IMR-90 (cell line): ENCODE results near the gene QSOX2. TPM values are rescaled to one million over a fixed set of nuclear protein-coding genes. Genes with fewer than 3 reads are reported as not detected.

Experiments
- ATAC-seq: fragments of 200-7000 bp; cut with Tn5 transposase; 2 replicates; pipeline ENCODE4 v1.9.1; 2020; ENCODE audit warnings: low read depth, mild to moderate bottlenecking, moderate library complexity
- BruUV-seq: library from RNA; stranded (reverse); fragments of 400-500 nt; replicated peaks from 2 replicates; lab custom pipeline; 2021; lab: Mats Ljungman, UMichigan
- CTCF ChIA-PET: fragments of 300-600 bp; formaldehyde crosslinking; extraction: SDS; loops from one replicate; lab custom pipeline; 2021; ENCODE audit warnings: antibody characterized with exemption; lab: Yijun Ruan, JAX
- POLR2A ChIA-PET: fragments of 300-600 bp; sonication (Branson Sonifier 250); formaldehyde crosslinking; loops from one replicate; lab custom pipeline; 2022; ENCODE audit warnings: antibody characterized with exemption; ENCODE audit not compliant: unreplicated experiment; lab: Charles Lee
- DNase-seq: peaks from one replicate; pipeline ENCODE4 v3.0.0; 2013
- H2AFZ ChIP-seq: replicated peaks from 2 replicates; pipeline ENCODE3; 2013; ENCODE audit warnings: low read length, mild to moderate bottlenecking; ENCODE audit not compliant: poor library complexity
- H2AK5ac ChIP-seq: 2 replicates; pipeline ENCODE4 v1.6.1; 2013; ENCODE audit warnings: low read depth, low read length, inconsistent platforms
- H2AK9ac ChIP-seq: replicated peaks from 2 replicates; pipeline ENCODE3; 2013; ENCODE audit warnings: mild to moderate bottlenecking, low read depth, low read length, moderate library complexity; ENCODE audit not compliant: poor library complexity
- H2BK120ac ChIP-seq: 2 replicates; pipeline ENCODE4 v1.6.1; 2013; ENCODE audit warnings: low read depth, low read length, inconsistent platforms
- H2BK15ac ChIP-seq: 3 replicates; pipeline ENCODE4 v1.6.1; 2013; ENCODE audit warnings: low read depth, low read length, inconsistent platforms
- H2BK20ac ChIP-seq: 2 replicates; pipeline ENCODE4 v1.6.1; 2013; ENCODE audit warnings: low read depth, mild to moderate bottlenecking, inconsistent platforms, low read length, moderate library complexity
- H2BK5ac ChIP-seq: 2 replicates; pipeline ENCODE4 v1.6.1; 2013; ENCODE audit warnings: mild to moderate bottlenecking, low read depth, low read length, inconsistent platforms; ENCODE audit not compliant: poor library complexity, severe bottlenecking
- H3K14ac ChIP-seq: replicated peaks from 2 replicates; pipeline ENCODE4 v1.6.1; 2013; ENCODE audit warnings: low read depth, low read length, inconsistent platforms
- H3K18ac ChIP-seq: 2 replicates; pipeline ENCODE4 v1.6.1; 2013; ENCODE audit warnings: low read depth, low read length, control low read depth
- H3K23ac ChIP-seq: 2 replicates; pipeline ENCODE4 v1.6.1; 2013; ENCODE audit warnings: low read depth, low read length, inconsistent platforms
- H3K27ac ChIP-seq: 2 replicates; pipeline ENCODE4 v1.5.1; 2013; ENCODE audit warnings: mild to moderate bottlenecking, control low read depth, low read length; ENCODE audit not compliant: insufficient read depth
- H3K27me3 ChIP-seq: 2 replicates; pipeline ENCODE4 v1.6.1; 2013; ENCODE audit warnings: low read length; ENCODE audit not compliant: control insufficient read depth, insufficient read depth
- H3K36me3 ChIP-seq: 2 replicates; pipeline ENCODE4 v1.6.1; 2013; ENCODE audit warnings: low read length, mixed read lengths; ENCODE audit not compliant: control insufficient read depth, insufficient read depth
- H3K4ac ChIP-seq: 2 replicates; pipeline ENCODE4 v1.6.1; 2013; ENCODE audit warnings: low read depth, low read length, inconsistent platforms
- H3K4me1 ChIP-seq: 2 replicates; pipeline ENCODE4 v1.6.1; 2013; ENCODE audit warnings: low read length, mixed read lengths; ENCODE audit not compliant: control insufficient read depth, insufficient read depth
- H3K4me2 ChIP-seq: 2 replicates; pipeline ENCODE4 v1.6.1; 2013; ENCODE audit warnings: low read depth, mild to moderate bottlenecking, control low read depth, low read length, moderate library complexity
- H3K4me3 ChIP-seq: 2 replicates; pipeline ENCODE4 v1.5.1; 2013; ENCODE audit warnings: low read depth, mild to moderate bottlenecking, control low read depth, low read length, moderate library complexity; ENCODE audit not compliant: insufficient read depth
- H3K56ac ChIP-seq: 2 replicates; pipeline ENCODE4 v1.6.1; 2013; ENCODE audit warnings: low read length, inconsistent platforms; ENCODE audit not compliant: insufficient read depth; ENCODE audit errors: extremely low read depth
- H3K79me1 ChIP-seq, 2 experiments: 2 replicates each; pipeline ENCODE4 v1.6.1; 2013; ENCODE audit warnings: low read length in 2 of 2, inconsistent platforms in 1 of 2, low read depth in 1 of 2
- H3K9ac ChIP-seq: 2 replicates; pipeline ENCODE4 v1.6.1; 2013; ENCODE audit warnings: low read depth, low read length, control low read depth
- H3K9me1 ChIP-seq: 2 replicates; pipeline ENCODE4 v1.6.1; 2013; ENCODE audit warnings: low read length, inconsistent platforms; ENCODE audit not compliant: insufficient read depth
- H3K9me3 ChIP-seq: 2 replicates; pipeline ENCODE4 v1.6.1; 2013; ENCODE audit warnings: low read length; ENCODE audit not compliant: control insufficient read depth, insufficient read depth
- H4K20me1 ChIP-seq: 2 replicates; pipeline ENCODE4 v1.6.1; 2013; ENCODE audit warnings: low read length, inconsistent platforms; ENCODE audit not compliant: insufficient read depth
- H4K5ac ChIP-seq: 2 replicates; pipeline ENCODE4 v1.6.1; 2013; ENCODE audit warnings: mild to moderate bottlenecking, low read depth, low read length, control low read depth
- H4K8ac ChIP-seq, 2 experiments: 2 replicates each; pipeline ENCODE4 v1.6.1; 2013; ENCODE audit warnings: low read depth in 2 of 2, low read length in 2 of 2, control low read depth in 1 of 2, inconsistent platforms in 1 of 2
- H4K91ac ChIP-seq: 2 replicates; pipeline ENCODE4 v1.6.1; 2013; ENCODE audit warnings: low read depth, low read length, inconsistent platforms; ENCODE audit not compliant: insufficient read depth
- BHLHE40 ChIP-seq: fragments of 150-350 bp; IDR thresholded peaks from 2 replicates; pipeline ENCODE4 v1.6.1; 2016; ENCODE audit warnings: mild to moderate bottlenecking, low read depth, low read length
- RAD21 ChIP-seq: IDR thresholded peaks from 2 replicates; pipeline ENCODE4 v1.6.1; 2012; ENCODE audit warnings: low read length, improper control_type of control experiment
- WGBS, 2 experiments: methylation state at CpG; one replicate each; pipeline versions ENCODE4 v1.1.5 to v1.1.7; 2013; ENCODE audit warnings: missing lambda C conversion rate in 2 of 2; ENCODE audit not compliant: insufficient read length in 1 of 2; ENCODE audit errors: extremely low coverage in 2 of 2; 5-methylcytosine and 5-hydroxymethylcytosine counted together
- dilution Hi-C: fragments of 300-500 bp; cut with HindIII; formaldehyde crosslinking; loops from one replicate; pipeline ENCODE4 v1.14.3; 2018; ENCODE audit warnings: low sequenced_read_pairs; ENCODE audit not compliant: unreplicated experiment
- in situ Hi-C: fragments of 300-500 bp; cut with MboI; formaldehyde crosslinking; loops from 3 replicates; pipeline ENCODE4 v1.14.3; 2019; ENCODE audit warnings: low sequenced_read_pairs, inconsistent platforms, mixed read lengths
- intact Hi-C: fragments of 100-400 bp; cut with micrococcal nuclease; formaldehyde crosslinking; loops from 2 replicates; pipeline ENCODE4 v1.10.0; 2022
- polyA plus RNA-seq, 3 experiments: library from polyadenylated mRNA; depleted of rRNA; stranded (reverse); fragments of >200 nt; gene quantifications; 2 replicates each; pipeline ENCODE4 v1.2.3, GENCODE V29; 2012; ENCODE audit warnings: low replicate concordance in 1 of 3
- total RNA-seq: library from RNA; depleted of rRNA; stranded (reverse); fragments of >200 nt; gene quantifications from 2 replicates; pipeline ENCODE4 v1.2.3, GENCODE V29; 2012
- TF ChIP-seq, protein P1 (sequence below): fragments of 150-350 bp; IDR thresholded peaks from 2 replicates; pipeline ENCODE4 v1.6.1; 2017; ENCODE audit warnings: mild to moderate bottlenecking, antibody characterized with exemption, low read length, low read depth

QSOX2 gene
- total and polyA plus RNA-seq, 2 of the 4 experiments (the other 2 are of a cell fraction): 5.9 to 12.9 TPM

DNA sequence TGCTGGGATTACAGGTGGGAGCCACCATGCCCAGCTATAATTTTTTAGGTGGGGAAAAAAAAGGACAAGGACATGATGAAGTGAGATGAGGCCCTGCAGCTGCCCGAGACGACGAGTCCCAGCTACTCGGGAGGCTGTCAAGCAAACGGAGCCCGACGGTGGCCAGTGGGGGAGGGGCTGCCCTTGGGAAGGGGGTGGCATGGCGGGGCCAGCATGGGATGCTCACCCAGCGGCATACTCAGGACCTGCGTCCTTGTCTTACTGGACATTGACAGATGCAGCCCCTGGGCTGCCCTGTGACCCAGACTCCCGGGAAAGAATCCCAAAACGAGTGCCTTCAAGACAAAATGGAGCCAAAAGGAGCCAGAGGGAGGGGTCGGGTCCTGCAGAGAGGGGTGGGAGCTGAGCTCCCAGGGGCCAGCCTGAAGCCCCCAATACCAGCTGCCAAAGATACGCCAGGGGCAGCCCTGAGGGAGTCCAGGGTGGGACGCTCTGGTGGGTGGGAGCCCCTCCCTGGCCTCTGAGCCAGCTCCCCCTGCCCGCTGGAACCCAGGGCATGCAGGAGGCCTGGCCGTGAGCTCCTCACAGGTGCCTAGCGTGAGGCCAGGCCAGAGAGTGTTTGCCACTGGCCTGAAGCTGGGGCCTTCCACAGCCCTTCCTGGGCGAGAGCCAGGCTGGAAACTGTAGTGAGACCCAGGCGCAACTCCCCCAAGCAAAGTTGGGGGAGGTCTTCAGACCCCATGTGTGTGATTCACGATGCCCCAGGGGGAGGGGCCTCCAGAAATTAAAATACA is 42.5 kb upstream of the QSOX2 start:
- 0% methylated on average over 2 of the region's 21 CpGs; no CpG with 5 or more reads in 1 of the 2 experiments for WGBS, 2 experiments
- H3K18ac ChIP-seq: no peak overlapping the region
- H3K4me2 ChIP-seq: no peak overlapping the region
- H3K9me1 ChIP-seq: no peaks in the 10 kb centered on the region
- H3K14ac ChIP-seq: no peak overlapping the region
- H2BK20ac ChIP-seq: no peak overlapping the region
- H2BK5ac ChIP-seq: no peak overlapping the region
- DNase-seq: no peak
- no peak overlapping the region for H3K4ac ChIP-seq
- H3K4me1 ChIP-seq: no peaks in the 10 kb centered on the region
- H4K8ac ChIP-seq: no peak overlapping the region
- TF ChIP-seq BHLHE40 (no peak), RAD21 (no peak)
- TF ChIP-seq, protein P1, sequence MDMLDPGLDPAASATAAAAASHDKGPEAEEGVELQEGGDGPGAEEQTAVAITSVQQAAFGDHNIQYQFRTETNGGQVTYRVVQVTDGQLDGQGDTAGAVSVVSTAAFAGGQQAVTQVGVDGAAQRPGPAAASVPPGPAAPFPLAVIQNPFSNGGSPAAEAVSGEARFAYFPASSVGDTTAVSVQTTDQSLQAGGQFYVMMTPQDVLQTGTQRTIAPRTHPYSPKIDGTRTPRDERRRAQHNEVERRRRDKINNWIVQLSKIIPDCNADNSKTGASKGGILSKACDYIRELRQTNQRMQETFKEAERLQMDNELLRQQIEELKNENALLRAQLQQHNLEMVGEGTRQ: no peak
- H3K23ac ChIP-seq: no peak overlapping the region
- H3K36me3 ChIP-seq: no peaks in the 10 kb centered on the region
- no peak for ATAC-seq
- ChIA-PET CTCF (no interaction called here), POLR2A (no interaction called here)
- no peaks in the 10 kb centered on the region; the same call in 1 of the 2 replicates for H4K20me1 ChIP-seq
- H3K27me3 ChIP-seq: peaks cover 30% of the 10 kb centered on the region; the same call in 1 of the 2 replicates
- H3K9ac ChIP-seq: no peak overlapping the region
- no peaks in the 10 kb centered on the region for H3K9me3 ChIP-seq
- no peak overlapping the region for H3K4me3 ChIP-seq
- no peak overlapping the region for H2AFZ ChIP-seq
- H4K91ac ChIP-seq: no peak overlapping the region
- dilution Hi-C loops (no loop called here), intact Hi-C loops (no loop called here), in situ Hi-C loops (no loop called here)
- H2AK9ac ChIP-seq: no peak overlapping the region
- H3K27ac ChIP-seq: no peak overlapping the region
- no TSS peak for BruUV-seq
- H2BK120ac ChIP-seq: no peak overlapping the region
- no peak overlapping the region for H4K5ac ChIP-seq
- H2BK15ac ChIP-seq: no peak overlapping the region
- H3K56ac ChIP-seq: no peak overlapping the region
- H3K79me1 ChIP-seq: no peaks in the 10 kb centered on the region
- no peak overlapping the region for H2AK5ac ChIP-seq
